ENCODE measurements around the gene TDRD7.

The TDRD7 gene

GRCh38 chr9:97521576-97522333 lies 109.9 kb downstream of the TDRD7 start:
- Histone ChIP-seq H3K36me3 (ENCODE audit: control insufficient read depth, insufficient read depth, low read length) (no peaks in the 10 kb centered on the region; the same call in 1 of the 2 replicates), H3K27me3 (replicated peaks; ENCODE audit: control insufficient read depth, insufficient read depth, low read length) (no peaks in the 10 kb centered on the region), H3K4me3 (replicated peaks; ENCODE audit: low read depth, low read length) (no peak overlapping the region)
- TF ChIP-seq CTCF (IDR thresholded peaks at IDR 0.05; ENCODE audit: insufficient read depth, low read length, poor library complexity, severe bottlenecking), result no peak
- no peak for DNase-seq (ENCODE audit: extremely low read depth, insufficient read length)

- Histone ChIP-seq H3K36me3 (ENCODE audit: control insufficient read depth, insufficient read depth, low read length) (peaks cover 1% of the 10 kb centered on the region), H3K27me3 (replicated peaks; ENCODE audit: control insufficient read depth, insufficient read depth, low read length) (no peaks in the 10 kb centered on the region), H3K4me3 (replicated peaks; ENCODE audit: low read depth, low read length) (no peak overlapping the region)
- TF ChIP-seq CTCF (IDR thresholded peaks at IDR 0.05; ENCODE audit: insufficient read depth, low read length, poor library complexity, severe bottlenecking), result no peak
- DNase-seq (ENCODE audit: extremely low read depth, insufficient read length), result no peak
Measured at GRCh38 chr9:97524424-97524823, 112.5 kb downstream of the TDRD7 start.

GRCh38 chr9:97525451-97525850 lies 113.6 kb downstream of the TDRD7 start:
- peaks cover 1% of the 10 kb centered on the region for H3K36me3 ChIP-seq (ENCODE audit: control insufficient read depth, insufficient read depth, low read length)
- no peak overlapping the region for H3K4me3 ChIP-seq (replicated peaks; ENCODE audit: low read depth, low read length)
- no peak for DNase-seq (ENCODE audit: extremely low read depth, insufficient read length)
- no peak for TF ChIP-seq CTCF (IDR thresholded peaks at IDR 0.05; ENCODE audit: insufficient read depth, low read length, poor library complexity, severe bottlenecking)
- H3K27me3 ChIP-seq (replicated peaks; ENCODE audit: control insufficient read depth, insufficient read depth, low read length), result no peaks in the 10 kb centered on the region

- Histone ChIP-seq H3K36me3 (ENCODE audit: control insufficient read depth, insufficient read depth, low read length) (peaks cover 1% of the 10 kb centered on the region), H3K27me3 (replicated peaks; ENCODE audit: control insufficient read depth, insufficient read depth, low read length) (no peaks in the 10 kb centered on the region), H3K4me3 (replicated peaks; ENCODE audit: low read depth, low read length) (no peak overlapping the region)
- no peak for DNase-seq (ENCODE audit: extremely low read depth, insufficient read length)
- no peak for TF ChIP-seq CTCF (IDR thresholded peaks at IDR 0.05; ENCODE audit: insufficient read depth, low read length, poor library complexity, severe bottlenecking)
Measured at GRCh38 chr9:97526895-97527575, 115.1 kb downstream of the TDRD7 start.

- H3K36me3 ChIP-seq (ENCODE audit: control insufficient read depth, insufficient read depth, low read length), result peaks cover 3% of the 10 kb centered on the region
- peak; percentile 34 for DNase-seq (ENCODE audit: extremely low read depth, insufficient read length)
- no peaks in the 10 kb centered on the region for H3K27me3 ChIP-seq (replicated peaks; ENCODE audit: control insufficient read depth, insufficient read depth, low read length)
- no peak overlapping the region for H3K4me3 ChIP-seq (replicated peaks; ENCODE audit: low read depth, low read length)
- TF ChIP-seq CTCF (IDR thresholded peaks at IDR 0.05; ENCODE audit: insufficient read depth, low read length, poor library complexity, severe bottlenecking), result no peak
Measured at GRCh38 chr9:97527626-97528528, 116.0 kb downstream of the TDRD7 start.
